IPS-NIHi11 (cell line): ENCODE results near the gene WNT11.

Experiments used
- DNase-seq: peaks from one replicate; pipeline ENCODE4 v3.0.0; 2012; ENCODE audit warnings: mixed read lengths, low spot score

Gene WNT11

DNA sequence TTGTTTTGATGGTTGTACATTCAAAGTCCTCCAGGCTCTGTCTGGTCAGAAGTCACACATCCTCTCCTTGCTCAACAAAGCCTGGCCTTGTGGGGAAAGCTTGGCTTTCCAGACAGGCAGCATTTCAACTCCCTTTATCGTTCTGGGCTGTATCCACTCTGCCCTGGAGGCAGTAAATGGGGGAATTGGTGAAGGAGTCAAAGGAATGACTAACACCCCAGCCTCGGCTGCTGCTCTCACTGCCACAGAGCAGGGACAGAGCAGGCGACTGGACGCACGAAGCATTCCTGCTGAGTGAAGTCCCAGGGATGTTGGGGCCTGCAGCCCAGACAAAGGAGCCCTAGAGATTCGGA is 52.8 kb downstream of the WNT11 start:
- DNase-seq: no peak

GRCh38 chr11:76152741-76153570 is 53.3 kb downstream of the WNT11 start:
- no peak for DNase-seq

GRCh38 chr11:76152086-76152681 is 54.1 kb downstream of the WNT11 start:
- peak; percentile 91 for DNase-seq

DNA sequence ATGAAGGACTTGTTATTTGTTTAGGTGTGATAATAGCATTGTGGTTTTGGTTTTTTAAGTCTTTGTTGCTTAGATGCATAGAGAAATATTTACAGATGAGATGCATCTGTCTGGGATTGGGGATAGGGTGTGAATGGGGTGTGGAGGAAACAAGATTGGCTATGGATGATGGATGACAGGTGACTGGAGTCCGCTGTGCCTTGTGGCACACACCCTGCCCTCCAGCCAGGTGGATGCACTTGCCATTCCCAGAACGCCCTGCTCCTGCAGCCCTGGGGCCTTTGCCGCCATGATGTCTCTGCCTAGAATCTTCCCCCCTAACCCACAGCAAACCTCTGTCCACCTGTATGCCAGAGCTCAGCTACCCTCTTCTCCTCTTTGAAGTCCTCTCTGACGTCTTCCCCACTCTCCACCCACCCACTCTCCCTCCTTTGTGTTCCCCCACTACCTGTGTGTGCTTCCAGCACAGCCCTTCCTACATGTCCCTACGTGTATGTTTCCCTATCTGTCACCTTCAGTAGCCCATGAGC is 54.7 kb downstream of the WNT11 start:
- DNase-seq: no peak

GRCh38 chr11:76150141-76150540 is 56.2 kb downstream of the WNT11 start:
- no peak for DNase-seq

DNA sequence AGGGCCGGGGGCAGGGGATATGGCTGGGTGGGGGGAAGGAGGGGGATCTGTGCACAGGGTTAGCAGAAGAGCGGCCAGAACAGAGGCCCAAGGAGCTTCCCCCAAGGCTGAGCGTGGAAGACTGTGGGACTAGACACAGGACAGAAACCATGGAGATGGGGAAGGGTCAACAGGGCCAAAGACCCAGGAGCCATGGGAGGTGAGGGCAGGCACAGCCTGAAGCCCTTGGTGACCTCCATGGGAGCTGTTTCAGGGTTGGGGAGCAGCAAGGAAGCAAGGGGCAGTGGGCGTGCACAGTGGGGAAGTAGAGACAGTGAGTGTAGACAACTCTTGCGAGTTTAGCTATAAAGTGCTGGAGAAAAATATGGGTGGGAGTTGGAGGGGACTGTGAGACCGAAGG is 56.6 kb downstream of the WNT11 start:
- DNase-seq: no peak

DNA sequence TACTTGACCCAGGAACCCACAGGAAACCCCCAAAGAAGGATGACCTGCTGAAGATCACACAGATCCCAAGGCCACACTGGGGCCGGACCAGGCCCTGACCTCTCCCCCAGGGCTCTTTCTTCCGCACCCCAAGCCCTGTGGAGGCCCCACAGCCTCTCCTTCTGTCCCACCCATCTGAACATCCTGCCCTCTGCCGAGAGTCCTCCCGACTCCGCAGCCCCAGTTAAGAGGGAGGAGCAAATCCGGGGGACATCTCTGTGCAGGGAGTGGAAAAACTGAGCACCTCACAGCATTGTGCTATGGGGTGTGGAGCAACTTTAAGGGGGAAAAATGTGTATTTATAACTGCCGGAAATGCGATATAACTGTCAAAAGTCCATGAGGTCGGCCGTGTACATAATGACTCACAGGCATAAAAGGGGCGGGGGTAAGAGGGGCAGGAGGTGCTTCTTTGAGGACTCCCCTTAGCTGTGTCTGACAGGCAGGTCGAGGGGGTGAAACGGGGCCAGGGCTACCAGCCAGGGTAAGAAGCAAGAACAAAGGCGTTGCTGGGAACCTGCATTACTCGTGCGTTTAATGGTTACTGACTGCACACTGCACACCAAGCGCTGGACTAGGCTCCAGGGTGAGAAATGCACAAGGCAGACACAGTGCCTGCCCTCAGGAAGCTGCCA is 57.2 kb downstream of the WNT11 start:
- DNase-seq: no peak

DNA sequence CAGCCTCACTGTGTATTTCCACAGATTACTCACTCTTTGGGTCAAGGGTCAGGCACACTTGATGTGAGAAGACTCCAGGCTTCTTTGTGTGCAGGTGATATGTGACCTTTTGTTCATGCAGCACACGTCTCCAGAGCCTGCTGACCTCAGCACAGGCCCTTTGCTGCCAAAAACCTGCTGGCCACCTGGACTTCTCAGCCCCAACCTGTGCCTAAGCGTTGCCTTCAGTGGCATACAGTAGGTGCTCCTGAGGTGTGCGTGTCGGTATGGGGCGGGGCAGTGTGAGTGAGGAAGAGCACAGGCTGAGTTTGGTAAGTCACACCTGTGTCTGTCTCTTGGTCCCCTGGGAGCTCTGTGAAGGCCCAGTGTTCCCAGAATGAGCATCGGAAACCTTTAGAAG is 58.1 kb downstream of the WNT11 start:
- no peak for DNase-seq

DNA sequence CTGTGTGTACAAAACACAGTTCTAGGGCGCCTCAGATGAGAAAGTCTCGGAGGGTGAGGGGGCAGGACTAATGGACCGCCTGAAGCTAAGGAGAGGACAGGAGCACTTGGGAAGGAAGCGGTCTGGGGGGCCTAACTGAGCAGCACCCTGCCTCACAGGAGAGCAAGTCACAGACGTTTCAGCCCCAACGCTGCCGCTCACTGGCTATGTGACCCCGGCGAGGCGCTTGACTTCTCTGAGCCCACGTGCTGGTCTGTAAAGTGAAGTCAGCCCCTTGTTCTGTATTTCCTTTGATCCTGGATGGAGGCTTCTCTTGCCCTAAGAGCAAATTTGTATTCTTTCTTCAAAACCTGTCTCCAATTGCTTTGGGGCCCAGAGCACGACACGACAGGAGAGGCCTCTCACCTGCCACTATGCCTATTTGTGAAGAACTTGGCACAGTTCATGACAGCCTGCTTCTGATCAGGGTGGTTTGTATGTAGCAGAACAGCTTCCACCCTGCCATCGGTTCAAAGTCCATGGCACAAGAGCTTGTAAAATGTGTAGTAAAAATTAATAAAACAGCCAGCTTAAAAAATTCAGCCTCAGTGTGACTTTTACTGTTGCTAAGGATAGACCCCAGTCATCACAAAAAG is 59.1 kb downstream of the WNT11 start:
- no peak for DNase-seq

DNA sequence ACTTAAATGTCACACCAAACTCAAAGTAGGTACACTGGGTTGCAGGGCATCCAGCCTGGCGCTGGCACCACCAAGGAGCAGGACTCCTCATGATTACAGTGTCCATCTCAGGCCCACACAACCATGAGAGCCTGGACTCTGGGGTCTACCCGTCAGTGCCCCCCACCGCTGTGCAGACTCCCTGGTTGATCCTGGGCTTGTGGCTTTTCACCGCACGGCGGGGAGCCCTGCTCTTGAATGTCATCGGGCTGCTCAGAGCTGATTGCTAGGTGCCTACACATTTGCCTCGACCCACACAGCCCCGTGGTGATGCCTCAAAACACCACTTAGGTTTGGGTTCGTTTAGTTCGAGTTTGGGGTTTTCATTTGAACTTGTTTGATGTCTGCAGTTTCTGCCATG is 63.0 kb downstream of the WNT11 start:
- DNase-seq: no peak

- DNase-seq: no peak
Observed at GRCh38 chr11:76141901-76142588, 64.3 kb downstream of the WNT11 start.

DNA sequence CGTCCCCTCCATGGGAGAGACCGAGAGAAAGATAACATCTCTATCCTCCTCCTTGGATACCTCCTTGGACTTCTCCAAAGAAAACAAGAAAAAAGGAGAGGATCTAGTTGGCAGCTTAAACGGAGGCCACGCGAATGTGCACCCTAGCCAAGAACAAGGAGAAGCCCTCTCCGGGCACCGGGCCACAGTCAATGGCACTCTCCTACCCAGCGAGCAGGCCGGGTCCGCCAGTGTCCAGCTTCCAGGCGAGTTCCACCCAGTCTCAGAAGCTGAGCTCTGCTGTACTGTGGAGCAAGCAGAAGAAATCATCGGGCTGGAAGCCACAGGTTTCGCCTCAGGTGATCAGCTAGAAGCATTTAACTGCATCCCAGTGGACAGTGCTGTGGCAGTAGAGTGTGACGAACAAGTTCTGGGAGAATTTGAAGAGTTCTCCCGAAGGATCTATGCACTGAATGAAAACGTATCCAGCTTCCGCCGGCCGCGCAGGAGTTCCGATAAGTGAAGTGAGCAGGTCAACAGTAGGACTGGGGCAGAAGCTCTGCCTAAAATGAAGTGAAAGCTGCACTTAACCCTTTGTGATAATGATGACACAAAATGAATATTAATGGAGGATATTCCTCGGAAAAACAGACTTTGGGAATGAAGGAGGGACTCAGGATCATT is 65.3 kb downstream of the WNT11 start:
- no peak for DNase-seq

- DNase-seq: no peak
Observed at GRCh38 chr11:76139314-76139713, 67.0 kb downstream of the WNT11 start.
